SU-DHL-6 (cell line): ENCODE measurements around the gene TRMT44.

Experiments
- H2AFZ ChIP-seq: fragments of 200-600 bp; sonication (generic); 2 replicates; pipeline ENCODE4 v1.6.1; 2014; ENCODE audit warnings: low read depth, mild to moderate bottlenecking, moderate library complexity, mixed read lengths, antibody characterized with exemption, low read length; ENCODE audit not compliant: severe bottlenecking
- H3F3A ChIP-seq: fragments of 200-600 bp; shearing (Covaris generic); 2 replicates; pipeline ENCODE4 v1.6.0; 2016; ENCODE audit warnings: antibody characterized with exemption, mild to moderate bottlenecking; ENCODE audit not compliant: insufficient read depth
- H3K27ac ChIP-seq: fragments of 200-600 bp; sonication (generic); 2 replicates; pipeline ENCODE4 v1.5.1; 2016; ENCODE audit warnings: low read depth, mild to moderate bottlenecking, low read length, moderate library complexity, mixed read lengths
- H3K27me3 ChIP-seq: fragments of 200-600 bp; sonication (generic), shearing (Covaris generic); 2 replicates; pipeline ENCODE4 v1.6.0; 2014; ENCODE audit warnings: mild to moderate bottlenecking, low read length
- H3K36me3 ChIP-seq: fragments of 200-600 bp; sonication (generic); 2 replicates; pipeline ENCODE4 v1.6.1; 2014; ENCODE audit warnings: mild to moderate bottlenecking, low read length, mixed read lengths
- H3K4me2 ChIP-seq: fragments of 300-600, 200-600 bp; shearing (Covaris generic), sonication (generic); 2 replicates; pipeline ENCODE4 v1.6.0; 2014; ENCODE audit warnings: low read length, low read depth, mild to moderate bottlenecking; ENCODE audit not compliant: poor library complexity, severe bottlenecking
- H3K4me3 ChIP-seq: fragments of 200-600 bp; sonication (generic); 2 replicates; pipeline ENCODE4 v1.5.1; 2014; ENCODE audit warnings: antibody characterized with exemption, low read length, mild to moderate bottlenecking, mixed read lengths; ENCODE audit not compliant: insufficient read depth, poor library complexity, severe bottlenecking
- H3K79me2 ChIP-seq: fragments of 200-600 bp; sonication (generic); 2 replicates; pipeline ENCODE4 v1.6.1; 2014; ENCODE audit warnings: mild to moderate bottlenecking, low read length, moderate library complexity; ENCODE audit not compliant: insufficient read depth
- H3K9ac ChIP-seq: fragments of 200-600 bp; sonication (generic); 2 replicates; pipeline ENCODE4 v1.7.0; 2014; ENCODE audit warnings: mild to moderate bottlenecking, low read length
- H3K9me2 ChIP-seq: fragments of 200-600 bp; sonication (generic); replicated peaks from 2 replicates; pipeline ENCODE4 v1.6.1; 2014; ENCODE audit warnings: low read length; ENCODE audit not compliant: insufficient read depth
- H3K9me3 ChIP-seq: fragments of 200-600 bp; sonication (generic); 2 replicates; pipeline ENCODE4 v1.6.1; 2014; ENCODE audit warnings: low read length, mixed read lengths; ENCODE audit not compliant: insufficient read depth
- H4K20me1 ChIP-seq: fragments of 200-600 bp; sonication (generic); 2 replicates; pipeline ENCODE4 v1.6.1; 2014; ENCODE audit warnings: low read depth, mild to moderate bottlenecking, antibody characterized with exemption, low read length, moderate library complexity, mixed read lengths
- CTCF ChIP-seq: fragments of 200-600 bp; sonication (generic); IDR thresholded peaks from one replicate; pipeline ENCODE4 v1.5.1; 2017; ENCODE audit warnings: antibody characterized with exemption, mild to moderate bottlenecking, low read length, moderate library complexity; ENCODE audit not compliant: insufficient read depth, poor library complexity, severe bottlenecking
- EZH2phosphoT487 ChIP-seq: fragments of 200-600 bp; sonication (generic), shearing (Covaris generic); conservative IDR thresholded peaks from 2 replicates; pipeline ENCODE4 v1.6.1; 2018; ENCODE audit warnings: mild to moderate bottlenecking, antibody characterized with exemption, low read length, moderate library complexity, mixed read lengths

TRMT44 gene

GRCh38 chr4:8517946-8518345 is 77.4 kb downstream of the TRMT44 start:
- Histone ChIP-seq H3K27me3 (no peaks in the 10 kb centered on the region), H3K36me3 (no peaks in the 10 kb centered on the region), H3K9me3 (no peaks in the 10 kb centered on the region), H3K27ac (no peak overlapping the region), H3K9ac (no peak overlapping the region), H3K4me2 (no peak overlapping the region), H3K4me3 (no peak overlapping the region), H3K79me2 (no peaks in the 10 kb centered on the region), H2AFZ (no peak overlapping the region), H4K20me1 (no peaks in the 10 kb centered on the region), H3F3A (no peaks in the 10 kb centered on the region), H3K9me2 (no peaks in the 10 kb centered on the region)
- TF ChIP-seq CTCF (no peak), EZH2phosphoT487 (no peak)

GRCh38 chr4:8522160-8523120 is 81.9 kb downstream of the TRMT44 start:
- no peaks in the 10 kb centered on the region for H3F3A ChIP-seq
- no peaks in the 10 kb centered on the region for H3K9me2 ChIP-seq
- H4K20me1 ChIP-seq = no peaks in the 10 kb centered on the region
- H3K4me2 ChIP-seq = no peak overlapping the region
- no peaks in the 10 kb centered on the region for H3K79me2 ChIP-seq
- no peak overlapping the region for H3K4me3 ChIP-seq
- H3K9me3 ChIP-seq = no peaks in the 10 kb centered on the region
- H3K36me3 ChIP-seq = no peaks in the 10 kb centered on the region
- no peak overlapping the region for H3K27ac ChIP-seq
- no peak overlapping the region for H2AFZ ChIP-seq
- H3K27me3 ChIP-seq = no peaks in the 10 kb centered on the region
- no peak overlapping the region for H3K9ac ChIP-seq
- TF ChIP-seq EZH2phosphoT487 (no peak), CTCF (no peak)

GRCh38 chr4:8523175-8523574 is 82.6 kb downstream of the TRMT44 start:
- Histone ChIP-seq H3K4me2 (no peak overlapping the region), H2AFZ (no peak overlapping the region), H3F3A (no peaks in the 10 kb centered on the region), H3K9me3 (no peaks in the 10 kb centered on the region), H3K36me3 (no peaks in the 10 kb centered on the region), H3K27me3 (no peaks in the 10 kb centered on the region), H3K9ac (no peak overlapping the region), H3K4me3 (no peak overlapping the region), H4K20me1 (no peaks in the 10 kb centered on the region), H3K9me2 (no peaks in the 10 kb centered on the region), H3K27ac (no peak overlapping the region), H3K79me2 (no peaks in the 10 kb centered on the region)
- TF ChIP-seq CTCF (no peak), EZH2phosphoT487 (no peak)
